Mesenchymal stem cell (in vitro differentiated cells and primary cell): ENCODE data around the gene OR10J4.
"Not testable (repeated sequence)": the region's sequence is repeated elsewhere in the genome, so short reads cannot be mapped to it uniquely, and the experiment has no call there.

Experiments used
- DNase-seq: peaks from one replicate; pipeline ENCODE4 v3.0.0-alpha.2; 2013
- H2AFZ ChIP-seq: one replicate; pipeline ENCODE4 v1.6.1; 2013; ENCODE audit warnings: low read depth, mild to moderate bottlenecking, control low read depth, inconsistent platforms, low read length, moderate library complexity
- H2AK5ac ChIP-seq: 2 replicates; pipeline ENCODE4 v1.6.1; 2013; ENCODE audit warnings: low read length, moderate library complexity, mild to moderate bottlenecking, inconsistent platforms; ENCODE audit not compliant: severe bottlenecking
- H2BK120ac ChIP-seq: one replicate; pipeline ENCODE4 v1.6.1; 2013; ENCODE audit warnings: low read depth, mild to moderate bottlenecking, inconsistent platforms, low read length, moderate library complexity
- H2BK12ac ChIP-seq, 2 experiments: one replicate each; pipeline ENCODE4 v1.6.1; 2013; ENCODE audit warnings: inconsistent platforms in 2 of 2, low read length in 2 of 2, mild to moderate bottlenecking in 2 of 2, moderate library complexity in 2 of 2, control low read depth in 1 of 2
- H2BK15ac ChIP-seq: one replicate; pipeline ENCODE4 v1.6.1; 2013; ENCODE audit warnings: mild to moderate bottlenecking, low read depth, inconsistent platforms; ENCODE audit not compliant: poor library complexity, severe bottlenecking
- H2BK5ac ChIP-seq: 2 replicates; pipeline ENCODE4 v1.6.1; 2013; ENCODE audit warnings: low read depth, mild to moderate bottlenecking, low read length, control low read depth, inconsistent platforms; ENCODE audit not compliant: poor library complexity, severe bottlenecking
- H3K14ac ChIP-seq, 2 experiments: one replicate each; pipeline ENCODE4 v1.6.1; 2013; ENCODE audit warnings: inconsistent platforms in 2 of 2, low read length in 2 of 2, control low read depth in 1 of 2, mild to moderate bottlenecking in 1 of 2, moderate library complexity in 1 of 2
- H3K18ac ChIP-seq, 2 experiments: one replicate each; pipeline ENCODE4 v1.6.1; 2013; ENCODE audit warnings: inconsistent platforms in 2 of 2, low read length in 2 of 2, control low read depth in 1 of 2, low read depth in 1 of 2, mild to moderate bottlenecking in 1 of 2
- H3K23ac ChIP-seq, 2 experiments: one replicate each; pipeline ENCODE4 v1.6.1; 2013; ENCODE audit warnings: inconsistent platforms in 2 of 2, low read length in 2 of 2, mild to moderate bottlenecking in 2 of 2, moderate library complexity in 2 of 2, control low read depth in 1 of 2
- H3K27ac ChIP-seq: 2 replicates; pipeline ENCODE4 v1.5.1; 2013; ENCODE audit warnings: mild to moderate bottlenecking, moderate library complexity, low read length, control low read depth, inconsistent platforms; ENCODE audit not compliant: poor library complexity, severe bottlenecking
- H3K27me3 ChIP-seq, 2 experiments: 2 replicates each; pipeline versions ENCODE4 v1.6.1 to v1.7.0; 2013; ENCODE audit warnings: low read length in 2 of 2, mild to moderate bottlenecking in 2 of 2, moderate library complexity in 2 of 2, control low read depth in 1 of 2, inconsistent platforms in 1 of 2; ENCODE audit not compliant: control insufficient read depth in 1 of 2, insufficient read depth in 1 of 2
- H3K36me3 ChIP-seq, 2 experiments: 2 replicates each; pipeline versions ENCODE4 v1.6.1 to v1.7.0; 2013; ENCODE audit warnings: low read length in 2 of 2, control low read depth in 1 of 2, inconsistent platforms in 1 of 2, low read depth in 1 of 2, mild to moderate bottlenecking in 1 of 2; ENCODE audit not compliant: insufficient read depth in 2 of 2, control insufficient read depth in 1 of 2
- H3K4ac ChIP-seq, 2 experiments: one replicate each; pipeline ENCODE4 v1.6.1; 2013; ENCODE audit warnings: inconsistent platforms in 2 of 2, low read length in 2 of 2, mild to moderate bottlenecking in 2 of 2, moderate library complexity in 2 of 2, control low read depth in 1 of 2, low read depth in 1 of 2
- H3K4me1 ChIP-seq: 2 replicates; pipeline ENCODE4 v1.6.1; 2013; ENCODE audit warnings: low read depth, low read length, control low read depth; ENCODE audit not compliant: control insufficient read depth, insufficient read depth
- H3K4me2 ChIP-seq: 2 replicates; pipeline ENCODE4 v1.6.1; 2013; ENCODE audit warnings: low read length, mild to moderate bottlenecking, inconsistent platforms; ENCODE audit not compliant: poor library complexity, severe bottlenecking
- H3K4me3 ChIP-seq, 2 experiments: 2 replicates each; pipeline versions ENCODE4 v1.5.1 to v1.7.0; 2013; ENCODE audit warnings: low read length in 2 of 2, mild to moderate bottlenecking in 2 of 2, control low read depth in 1 of 2, low read depth in 1 of 2; ENCODE audit not compliant: insufficient read depth in 1 of 2
- H3K79me1 ChIP-seq: replicated peaks from 2 replicates; pipeline ENCODE4 v1.6.1; 2013; ENCODE audit warnings: mild to moderate bottlenecking, control low read depth, low read length, inconsistent platforms; ENCODE audit not compliant: poor library complexity, severe bottlenecking
- H3K9ac ChIP-seq: 2 replicates; pipeline ENCODE4 v1.7.0; 2013; ENCODE audit warnings: mild to moderate bottlenecking, low read length, moderate library complexity
- H3K9me3 ChIP-seq: 2 replicates; pipeline ENCODE4 v1.7.0; 2013; ENCODE audit warnings: mild to moderate bottlenecking, low read length; ENCODE audit not compliant: control insufficient read depth
- H4K8ac ChIP-seq: one replicate; pipeline ENCODE4 v1.6.1; 2013; ENCODE audit warnings: inconsistent platforms, mild to moderate bottlenecking, low read length, moderate library complexity
- H4K91ac ChIP-seq: one replicate; pipeline ENCODE4 v1.6.1; 2013; ENCODE audit warnings: mild to moderate bottlenecking, low read length, inconsistent platforms
- WGBS: methylation state at CpG from one replicate; pipeline ENCODE4 v1.1.7; 2013; ENCODE audit warnings: mixed read lengths; 5-methylcytosine and 5-hydroxymethylcytosine counted together

OR10J4 gene

GRCh38 chr1:159444511-159444910, 12.5 kb downstream of the OR10J4 start:
- no peak overlapping the region for H3K4me2 ChIP-seq
- H3K4ac ChIP-seq = no peak overlapping the region
- no peaks in the 10 kb centered on the region for H3K4me1 ChIP-seq
- no peak for DNase-seq
- no peaks in the 10 kb centered on the region for H3K36me3 ChIP-seq
- no peak overlapping the region for H2BK5ac ChIP-seq
- H4K91ac ChIP-seq = no peak overlapping the region
- H2BK120ac ChIP-seq = no peak overlapping the region
- no peak overlapping the region for H3K9ac ChIP-seq
- H3K27me3 ChIP-seq = no peaks in the 10 kb centered on the region
- no peaks in the 10 kb centered on the region for H3K79me1 ChIP-seq
- H3K27ac ChIP-seq = no peak overlapping the region
- H3K18ac ChIP-seq = no peak overlapping the region
- H2BK12ac ChIP-seq = no peak overlapping the region
- no peak overlapping the region for H3K14ac ChIP-seq
- no peak overlapping the region for H4K8ac ChIP-seq
- no peak overlapping the region for H2AK5ac ChIP-seq
- H3K9me3 ChIP-seq = peaks cover 13% of the 10 kb centered on the region
- H3K23ac ChIP-seq = no peak overlapping the region
- no peak overlapping the region for H3K4me3 ChIP-seq
- no peak overlapping the region for H2BK15ac ChIP-seq
- H2AFZ ChIP-seq = no peak overlapping the region

GRCh38 chr1:159448181-159448580, 16.2 kb downstream of the OR10J4 start:
- H3K27me3 ChIP-seq = no peaks in the 10 kb centered on the region
- H3K9me3 ChIP-seq = peaks cover 13% of the 10 kb centered on the region
- no peak overlapping the region for H2BK120ac ChIP-seq
- no peak overlapping the region for H2AK5ac ChIP-seq
- H3K9ac ChIP-seq = no peak overlapping the region
- H3K18ac ChIP-seq = no peak overlapping the region
- H2BK5ac ChIP-seq = no peak overlapping the region
- no peaks in the 10 kb centered on the region for H3K79me1 ChIP-seq
- H3K14ac ChIP-seq = no peak overlapping the region
- WGBS = no CpG with 5 or more reads among the region's 1 CpG
- H3K4me3 ChIP-seq = no peak overlapping the region
- no peak overlapping the region for H3K4ac ChIP-seq
- DNase-seq = no peak
- no peak overlapping the region for H4K8ac ChIP-seq
- no peaks in the 10 kb centered on the region for H3K36me3 ChIP-seq
- no peak overlapping the region for H2BK15ac ChIP-seq
- H3K23ac ChIP-seq = no peak overlapping the region
- H3K27ac ChIP-seq = no peak overlapping the region
- H3K4me1 ChIP-seq = no peaks in the 10 kb centered on the region
- no peak overlapping the region for H2AFZ ChIP-seq
- H2BK12ac ChIP-seq = no peak overlapping the region
- no peak overlapping the region for H4K91ac ChIP-seq
- no peak overlapping the region for H3K4me2 ChIP-seq

GRCh38 chr1:159449605-159450004, 17.6 kb downstream of the OR10J4 start:
- H4K91ac ChIP-seq, H3K27me3 ChIP-seq, H2BK12ac ChIP-seq, DNase-seq, H4K8ac ChIP-seq, H2BK5ac ChIP-seq, H3K27ac ChIP-seq, H3K14ac ChIP-seq, H3K18ac ChIP-seq, H3K4me2 ChIP-seq, H2BK15ac ChIP-seq, H3K9ac ChIP-seq, H3K36me3 ChIP-seq, H3K4ac ChIP-seq, H3K79me1 ChIP-seq, H2BK120ac ChIP-seq, H2AK5ac ChIP-seq, H3K4me3 ChIP-seq, H2AFZ ChIP-seq, H3K23ac ChIP-seq, H3K4me1 ChIP-seq: not testable (repeated sequence)
- WGBS = 76% methylated on average over 2 of the region's 23 CpGs
- H3K9me3 ChIP-seq = peaks cover 13% of the 10 kb centered on the region

- H3K4me1 ChIP-seq = no peaks in the 10 kb centered on the region
- no peak overlapping the region for H4K91ac ChIP-seq
- H3K4me2 ChIP-seq = no peak overlapping the region
- no peak for DNase-seq
- H2BK12ac ChIP-seq = no peak overlapping the region
- H3K23ac ChIP-seq = no peak overlapping the region
- H3K36me3 ChIP-seq = no peaks in the 10 kb centered on the region
- H2BK5ac ChIP-seq = no peak overlapping the region
- peaks cover 24% of the 10 kb centered on the region for H3K9me3 ChIP-seq
- H4K8ac ChIP-seq = no peak overlapping the region
- H3K27ac ChIP-seq = no peak overlapping the region
- no peak overlapping the region for H3K14ac ChIP-seq
- H3K18ac ChIP-seq = no peak overlapping the region
- H3K27me3 ChIP-seq = no peaks in the 10 kb centered on the region
- no peak overlapping the region for H2AFZ ChIP-seq
- H3K4ac ChIP-seq = no peak overlapping the region
- no peak overlapping the region for H2BK15ac ChIP-seq
- no peak overlapping the region for H3K9ac ChIP-seq
- no peak overlapping the region for H3K4me3 ChIP-seq
- WGBS = 80% methylated on average over 1 of the region's 2 CpGs
- H2AK5ac ChIP-seq = no peak overlapping the region
- H3K79me1 ChIP-seq = no peaks in the 10 kb centered on the region
- H2BK120ac ChIP-seq = no peak overlapping the region
These were observed 27.5 kb downstream of the OR10J4 start for GRCh38 chr1:159459551-159459950.
